NCI-H2196 treated with DMSO at 0.1 percent for 48 hours (cell line): ENCODE data around the gene SH3BP4.

Experiments
- DNase-seq: peaks from one replicate; lab custom pipeline; 2025; ENCODE audit not compliant: unreplicated experiment; lab: John Stamatoyannopoulos, UW

The SH3BP4 gene

DNA sequence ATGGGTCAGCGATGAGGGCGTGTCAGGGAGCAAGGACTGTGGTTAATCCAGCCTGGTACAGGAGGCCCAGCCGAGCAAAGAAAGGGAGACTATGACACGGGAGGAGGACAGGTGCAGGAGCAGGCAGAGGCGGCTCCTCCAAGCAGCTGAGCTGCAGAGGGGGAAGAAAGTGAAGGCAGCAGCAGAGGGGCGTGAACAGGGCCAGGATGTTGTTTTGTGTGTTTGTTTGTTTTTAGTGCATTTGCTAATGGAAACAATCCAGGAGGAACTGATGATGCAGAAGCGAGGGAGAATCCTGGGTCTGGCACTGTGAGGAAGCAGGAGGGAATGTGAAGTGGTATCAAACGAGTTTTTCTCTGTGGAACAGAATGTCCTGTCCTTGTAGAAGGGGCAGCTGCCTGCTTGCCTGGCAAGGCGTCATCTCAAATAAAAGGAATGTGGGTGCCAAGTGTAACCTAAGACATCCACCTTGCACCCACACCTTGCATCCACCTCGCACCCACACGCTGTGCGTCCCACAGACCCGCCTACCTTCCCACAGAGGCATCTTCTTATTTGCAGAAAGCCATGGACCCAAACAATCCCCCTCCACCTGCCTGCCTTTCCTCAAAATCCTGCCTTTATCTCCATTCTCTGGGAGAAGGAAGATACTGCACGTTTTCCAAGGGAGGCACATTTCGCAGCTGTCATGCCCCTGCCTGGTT, 134.8 kb downstream of the SH3BP4 start:
- DNase-seq = no peak

DNA sequence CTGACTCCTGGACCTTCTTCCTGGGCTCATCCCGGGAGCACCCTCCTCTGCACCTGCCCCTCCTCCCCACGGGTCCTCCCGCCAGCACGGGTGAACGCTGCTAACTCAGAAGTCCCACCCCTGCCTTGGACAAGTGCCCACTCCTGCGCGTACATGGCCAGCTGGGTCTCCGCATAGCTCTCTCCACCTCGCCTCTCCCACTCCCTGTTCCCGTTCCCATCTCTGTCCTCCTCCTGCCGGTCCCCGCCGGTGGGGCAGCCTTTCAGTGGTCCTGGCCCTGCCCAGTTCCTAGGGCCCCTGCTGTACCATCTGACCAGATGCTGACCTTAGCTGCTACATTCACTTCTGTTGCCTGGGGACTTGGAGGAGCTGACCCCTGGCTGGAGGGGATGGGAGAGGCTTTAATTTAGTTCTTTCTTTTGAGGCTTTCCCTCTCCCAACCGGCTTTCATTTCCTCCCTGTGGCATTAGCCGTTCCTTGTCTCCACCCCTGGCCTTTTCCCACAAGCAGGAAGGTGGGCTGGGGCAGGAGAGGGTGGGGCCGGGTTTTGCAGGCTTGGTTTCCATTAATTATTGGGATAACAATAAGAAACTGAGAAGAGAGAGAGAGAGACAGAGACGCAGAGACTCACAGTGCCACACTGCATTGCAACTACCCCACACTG, 136.1 kb downstream of the SH3BP4 start:
- peak; percentile 18 for DNase-seq

GRCh38 chr2:235088496-235088921, 136.7 kb downstream of the SH3BP4 start:
- DNase-seq = peak; percentile 20

GRCh38 chr2:235091421-235091820, 139.6 kb downstream of the SH3BP4 start:
- DNase-seq = no peak

GRCh38 chr2:235091983-235092382, 140.2 kb downstream of the SH3BP4 start:
- no peak for DNase-seq

GRCh38 chr2:235092433-235093223, 140.8 kb downstream of the SH3BP4 start:
- DNase-seq = no peak

- no peak for DNase-seq
Observed at GRCh38 chr2:235094457-235094856, 142.6 kb downstream of the SH3BP4 start.

DNA sequence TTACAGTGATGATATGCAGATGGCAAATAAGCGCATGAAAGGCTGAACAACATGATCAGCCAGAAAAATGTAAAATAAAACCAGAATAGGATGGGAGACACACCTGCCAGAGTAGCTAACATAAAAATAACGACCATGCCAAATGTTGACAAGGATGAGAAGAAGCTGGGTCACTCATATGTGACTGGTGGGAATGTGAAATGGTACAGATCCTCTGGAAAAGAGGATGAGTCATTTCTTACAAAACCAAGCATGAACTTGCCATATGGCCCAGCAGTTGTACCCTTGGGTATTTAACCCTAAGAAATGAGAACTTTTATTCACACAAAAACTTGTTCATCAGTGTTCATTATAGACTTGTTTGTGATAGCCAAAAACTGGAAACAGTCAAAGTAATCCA, 143.8 kb downstream of the SH3BP4 start:
- no peak for DNase-seq

- no peak for DNase-seq
Observed at GRCh38 chr2:235096447-235096846, 144.6 kb downstream of the SH3BP4 start.

- DNase-seq = no peak
Observed at GRCh38 chr2:235097196-235097595, 145.4 kb downstream of the SH3BP4 start.

DNA sequence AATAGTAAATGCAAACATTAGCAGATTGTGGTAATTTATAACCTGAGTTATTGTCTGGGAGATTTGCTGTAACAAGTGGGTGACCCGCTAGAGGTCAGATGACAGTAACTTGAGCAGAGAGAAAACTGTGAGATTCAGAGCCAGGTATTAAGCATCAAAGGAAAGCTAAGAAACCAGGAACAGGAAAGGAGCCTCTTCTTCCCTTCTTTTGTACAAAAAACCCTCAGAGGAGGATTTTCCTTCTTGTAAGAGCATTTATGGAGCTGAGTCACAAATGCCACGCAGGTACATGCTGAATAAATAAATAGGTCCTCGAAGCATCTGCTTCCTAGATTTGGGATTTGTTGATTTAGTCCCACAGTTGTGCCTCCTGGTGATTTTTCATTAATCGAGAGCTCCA, 146.5 kb downstream of the SH3BP4 start:
- peak; percentile 67 for DNase-seq

DNA sequence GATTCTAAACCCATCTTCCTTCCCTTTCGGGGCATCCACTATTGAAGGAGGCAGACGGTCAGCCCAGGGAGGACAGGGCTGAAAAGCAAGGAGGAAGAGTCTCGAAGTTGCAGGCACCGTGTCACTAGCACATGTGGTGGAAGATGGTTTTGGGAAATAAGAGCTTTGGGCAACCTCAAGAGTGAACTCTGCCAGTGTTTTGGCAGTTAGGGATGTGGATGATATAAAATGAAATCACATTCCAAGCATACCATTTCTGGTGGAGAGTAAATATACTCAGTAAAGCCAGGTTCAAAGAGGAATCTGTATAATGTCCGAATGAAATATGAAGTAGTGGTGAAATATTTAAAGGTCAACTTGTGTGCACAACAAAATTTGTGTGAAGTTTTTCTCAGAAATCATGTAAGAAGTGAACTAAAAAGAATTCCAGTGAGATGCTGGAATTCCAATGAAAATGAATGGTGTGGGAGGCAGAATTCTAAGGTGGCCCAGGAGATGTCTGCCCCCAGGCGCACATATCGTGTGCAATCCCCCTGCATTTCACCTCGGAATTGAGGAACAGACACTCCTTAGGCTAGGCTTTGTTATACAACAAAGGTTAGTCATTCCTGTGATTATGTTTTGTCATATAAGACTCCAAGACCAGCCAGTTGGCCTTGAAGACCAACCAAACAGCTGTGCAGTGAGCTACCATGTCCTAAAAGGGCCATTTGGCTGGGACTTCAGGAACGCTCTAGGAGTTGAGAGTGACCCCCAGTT, 147.1 kb downstream of the SH3BP4 start:
- DNase-seq = no peak

GRCh38 chr2:235102896-235103295, 151.1 kb downstream of the SH3BP4 start:
- DNase-seq = no peak
